ENCODE results near the gene DYNC2H1. TPM values are rescaled to one million over a fixed set of nuclear protein-coding genes. Genes with fewer than 3 reads are reported as not detected.

DYNC2H1 gene
- total and polyA plus RNA-seq, 7 experiments from 2014 or later, result 0.31 to 4.2 (median 2.3) TPM

- DNase-seq, result no peak
- peaks cover 0 to 29% (median 5%) of the 10 kb centered on the region in 11 donors for H3K9me3 Mint-ChIP-seq
- no peaks in the 10 kb centered on the region for H3K4me1 Mint-ChIP-seq
- Histone ChIP-seq H3K36me3 (ENCODE audit: control insufficient read depth in 2 of 3, insufficient read depth in 3 of 3, low read length in 3 of 3) (no peaks in the 10 kb centered on the region), H3K4me3 (ENCODE audit: low read length) (no peak overlapping the region), H3K27ac (ENCODE audit: low read depth, low read length) (no peak overlapping the region), H3K27me3 (ENCODE audit: control insufficient read depth in 2 of 2, insufficient read depth in 2 of 2, low read length in 2 of 2) (no peaks in the 10 kb centered on the region), H3K4me1 (ENCODE audit: control insufficient read depth in 2 of 2, insufficient read depth in 2 of 2, low read length in 2 of 2) (no peaks in the 10 kb centered on the region), H3K9me3 (ENCODE audit: control insufficient read depth in 2 of 3, low read length in 3 of 3) (no peaks in the 10 kb centered on the region)
- H3K36me3 Mint-ChIP-seq, result peaks cover 0 to 5% (median 0%) of the 10 kb centered on the region in 5 donors
- no peak overlapping the region for H3K27ac Mint-ChIP-seq
- intact Hi-C loops (cut with micrococcal nuclease), result no loop called here
- ChIA-PET CTCF (no interaction called here), POLR2A (no interaction called here)
- no peak for ATAC-seq
- peaks cover 0 to 4% (median 0%) of the 10 kb centered on the region in 5 donors for H3K27me3 Mint-ChIP-seq
- no peak overlapping the region for H3K4me3 Mint-ChIP-seq
These were observed 304.2 kb downstream of the DYNC2H1 start for GRCh38 chr11:103413266-103413888.

- ChIA-PET POLR2A (no interaction called here), CTCF (interaction anchor here (0.6 kb wide), 1 partner anchor 9 kb away, joined by 3 read pairs; no protein-coding TSS in a partner anchor)
- H3K9me3 Mint-ChIP-seq, result peaks cover 3 to 53% (median 12%) of the 10 kb centered on the region in 11 donors
- ATAC-seq, result no peak
- H3K4me3 Mint-ChIP-seq, result no peak overlapping the region
- H3K27ac ChIP-seq (ENCODE audit: low read depth, low read length), result no peak overlapping the region
- no peak overlapping the region for H3K4me3 ChIP-seq (ENCODE audit: low read length)
- H3K36me3 Mint-ChIP-seq, result peaks cover 0 to 5% (median 0%) of the 10 kb centered on the region in 5 donors
- H3K4me1 ChIP-seq (ENCODE audit: control insufficient read depth in 2 of 2, insufficient read depth in 2 of 2, low read length in 2 of 2), result no peaks in the 10 kb centered on the region
- H3K36me3 ChIP-seq (ENCODE audit: control insufficient read depth in 2 of 3, insufficient read depth in 3 of 3, low read length in 3 of 3), result no peaks in the 10 kb centered on the region
- no peaks in the 10 kb centered on the region for H3K9me3 ChIP-seq (ENCODE audit: control insufficient read depth in 2 of 3, low read length in 3 of 3)
- intact Hi-C loops (cut with micrococcal nuclease), result no loop called here
- no peak for DNase-seq
- H3K27ac Mint-ChIP-seq, result no peak overlapping the region
- no peaks in the 10 kb centered on the region for H3K27me3 ChIP-seq (ENCODE audit: control insufficient read depth in 2 of 2, insufficient read depth in 2 of 2, low read length in 2 of 2)
- H3K4me1 Mint-ChIP-seq, result peaks cover 0 to 10% (median 0%) of the 10 kb centered on the region in 7 donors
- H3K27me3 Mint-ChIP-seq, result peaks cover 0 to 4% (median 0%) of the 10 kb centered on the region in 5 donors
These were observed 308.8 kb downstream of the DYNC2H1 start for GRCh38 chr11:103418014-103418413.

GRCh38 chr11:103420593-103420992 is 311.4 kb downstream of the DYNC2H1 start:
- Histone ChIP-seq H3K9me3 (ENCODE audit: control insufficient read depth in 2 of 3, low read length in 3 of 3) (no peaks in the 10 kb centered on the region), H3K27me3 (ENCODE audit: control insufficient read depth in 2 of 2, insufficient read depth in 2 of 2, low read length in 2 of 2) (no peaks in the 10 kb centered on the region), H3K4me1 (ENCODE audit: control insufficient read depth in 2 of 2, insufficient read depth in 2 of 2, low read length in 2 of 2) (no peaks in the 10 kb centered on the region), H3K27ac (ENCODE audit: low read depth, low read length) (no peak overlapping the region), H3K4me3 (ENCODE audit: low read length) (no peak overlapping the region), H3K36me3 (ENCODE audit: control insufficient read depth in 2 of 3, insufficient read depth in 3 of 3, low read length in 3 of 3) (no peaks in the 10 kb centered on the region)
- Mint-ChIP-seq H3K4me3 (no peak overlapping the region), H3K36me3 (no peaks in the 10 kb centered on the region), H3K27me3 (no peaks in the 10 kb centered on the region), H3K9me3 (peaks cover 3 to 47% (median 11%) of the 10 kb centered on the region in 11 donors), H3K4me1 (peaks cover 0 to 10% (median 0%) of the 10 kb centered on the region in 7 donors), H3K27ac (no peak overlapping the region)
- intact Hi-C loops (cut with micrococcal nuclease), result no loop called here
- CTCF ChIA-PET, result no interaction called here
- no peak for ATAC-seq
- DNase-seq, result no peak
- POLR2A ChIA-PET, result no interaction called here

GRCh38 chr11:103433386-103434072 is 324.3 kb downstream of the DYNC2H1 start:
- no peak overlapping the region for H3K27ac Mint-ChIP-seq
- no peak overlapping the region for H3K27ac ChIP-seq (ENCODE audit: low read depth, low read length)
- intact Hi-C loops (cut with micrococcal nuclease), result no loop called here

GRCh38 chr11:103434073-103434411 is 324.8 kb downstream of the DYNC2H1 start:
- Mint-ChIP-seq H3K27me3 (no peaks in the 10 kb centered on the region), H3K36me3 (no peaks in the 10 kb centered on the region), H3K9me3 (no peaks in the 10 kb centered on the region), H3K27ac (no peak overlapping the region), H3K4me1 (no peaks in the 10 kb centered on the region), H3K4me3 (no peak overlapping the region)
- intact Hi-C loops (cut with micrococcal nuclease), result no loop called here
- Histone ChIP-seq H3K4me3 (ENCODE audit: low read length) (no peak overlapping the region), H3K4me1 (ENCODE audit: control insufficient read depth in 2 of 2, insufficient read depth in 2 of 2, low read length in 2 of 2) (no peaks in the 10 kb centered on the region), H3K36me3 (ENCODE audit: control insufficient read depth in 2 of 3, insufficient read depth in 3 of 3, low read length in 3 of 3) (no peaks in the 10 kb centered on the region), H3K9me3 (ENCODE audit: control insufficient read depth in 2 of 3, low read length in 3 of 3) (no peaks in the 10 kb centered on the region), H3K27ac (ENCODE audit: low read depth, low read length) (no peak overlapping the region), H3K27me3 (ENCODE audit: control insufficient read depth in 2 of 2, insufficient read depth in 2 of 2, low read length in 2 of 2) (no peaks in the 10 kb centered on the region)
- no peak for DNase-seq
- CTCF ChIA-PET, result no interaction called here
- ATAC-seq, result no peak
- POLR2A ChIA-PET, result no interaction called here

More at GRCh38 chr11:103433386-103434072, 324.3 kb downstream of the DYNC2H1 start:
- Mint-ChIP-seq H3K36me3 (no peaks in the 10 kb centered on the region), H3K27me3 (no peaks in the 10 kb centered on the region), H3K4me1 (no peaks in the 10 kb centered on the region), H3K4me3 (no peak overlapping the region), H3K9me3 (no peaks in the 10 kb centered on the region)
- no peak for DNase-seq
- no peaks in the 10 kb centered on the region for H3K4me1 ChIP-seq (ENCODE audit: control insufficient read depth in 2 of 2, insufficient read depth in 2 of 2, low read length in 2 of 2)
- no peak overlapping the region for H3K4me3 ChIP-seq (ENCODE audit: low read length)
- ATAC-seq, result no peak
- H3K9me3 ChIP-seq (ENCODE audit: control insufficient read depth in 2 of 3, low read length in 3 of 3), result no peaks in the 10 kb centered on the region
- H3K36me3 ChIP-seq (ENCODE audit: control insufficient read depth in 2 of 3, insufficient read depth in 3 of 3, low read length in 3 of 3), result no peaks in the 10 kb centered on the region
- ChIA-PET CTCF (no interaction called here), POLR2A (no interaction called here)
- no peaks in the 10 kb centered on the region for H3K27me3 ChIP-seq (ENCODE audit: control insufficient read depth in 2 of 2, insufficient read depth in 2 of 2, low read length in 2 of 2)

GRCh38 chr11:103436131-103436770 is 327.0 kb downstream of the DYNC2H1 start:
- Histone ChIP-seq H3K9me3 (ENCODE audit: control insufficient read depth in 2 of 3, low read length in 3 of 3) (no peaks in the 10 kb centered on the region), H3K4me1 (ENCODE audit: control insufficient read depth in 2 of 2, insufficient read depth in 2 of 2, low read length in 2 of 2) (no peaks in the 10 kb centered on the region), H3K36me3 (ENCODE audit: control insufficient read depth in 2 of 3, insufficient read depth in 3 of 3, low read length in 3 of 3) (no peaks in the 10 kb centered on the region), H3K27me3 (ENCODE audit: control insufficient read depth in 2 of 2, insufficient read depth in 2 of 2, low read length in 2 of 2) (no peaks in the 10 kb centered on the region), H3K4me3 (ENCODE audit: low read length) (no peak overlapping the region), H3K27ac (ENCODE audit: low read depth, low read length) (no peak overlapping the region)
- POLR2A ChIA-PET, result no interaction called here
- no peak for ATAC-seq
- Mint-ChIP-seq H3K36me3 (no peaks in the 10 kb centered on the region), H3K4me3 (no peak overlapping the region), H3K4me1 (no peaks in the 10 kb centered on the region), H3K27ac (no peak overlapping the region), H3K27me3 (no peaks in the 10 kb centered on the region), H3K9me3 (no peaks in the 10 kb centered on the region)
- intact Hi-C loops (cut with micrococcal nuclease), result no loop called here
- no peak for DNase-seq
- CTCF ChIA-PET, result no interaction called here

- no peaks in the 10 kb centered on the region for H3K9me3 Mint-ChIP-seq
- POLR2A ChIA-PET, result no interaction called here
- no peak overlapping the region for H3K4me3 Mint-ChIP-seq
- Histone ChIP-seq H3K4me1 (ENCODE audit: control insufficient read depth in 2 of 2, insufficient read depth in 2 of 2, low read length in 2 of 2) (no peaks in the 10 kb centered on the region), H3K4me3 (ENCODE audit: low read length) (no peak overlapping the region), H3K27ac (ENCODE audit: low read depth, low read length) (no peak overlapping the region), H3K27me3 (ENCODE audit: control insufficient read depth in 2 of 2, insufficient read depth in 2 of 2, low read length in 2 of 2) (no peaks in the 10 kb centered on the region), H3K36me3 (ENCODE audit: control insufficient read depth in 2 of 3, insufficient read depth in 3 of 3, low read length in 3 of 3) (no peaks in the 10 kb centered on the region), H3K9me3 (ENCODE audit: control insufficient read depth in 2 of 3, low read length in 3 of 3) (no peaks in the 10 kb centered on the region)
- CTCF ChIA-PET, result no interaction called here
- intact Hi-C loops (cut with micrococcal nuclease), result no loop called here
- ATAC-seq (no peak), DNase-seq (no peak)
- no peaks in the 10 kb centered on the region for H3K4me1 Mint-ChIP-seq
- no peak overlapping the region for H3K27ac Mint-ChIP-seq
- H3K27me3 Mint-ChIP-seq, result no peaks in the 10 kb centered on the region
- H3K36me3 Mint-ChIP-seq, result no peaks in the 10 kb centered on the region
These were observed 331.8 kb downstream of the DYNC2H1 start for GRCh38 chr11:103441021-103441420.
